GM23248 (cell line): ENCODE results near the gene IGSF22.

Experiments
- EZH2 ChIP-seq: fragments of 200-600 bp; sonication (generic); IDR thresholded peaks from 2 replicates; pipeline ENCODE4 v1.6.1; 2018; ENCODE audit warnings: antibody characterized with exemption, mild to moderate bottlenecking; ENCODE audit not compliant: insufficient read depth, poor library complexity, severe bottlenecking
- EZH2phosphoT487 ChIP-seq: fragments of 200-600 bp; sonication (generic); IDR thresholded peaks from 2 replicates; pipeline ENCODE4 v1.6.1; 2018; ENCODE audit warnings: antibody characterized with exemption, moderate library complexity, mild to moderate bottlenecking, low read depth; ENCODE audit not compliant: insufficient read depth

DNA sequence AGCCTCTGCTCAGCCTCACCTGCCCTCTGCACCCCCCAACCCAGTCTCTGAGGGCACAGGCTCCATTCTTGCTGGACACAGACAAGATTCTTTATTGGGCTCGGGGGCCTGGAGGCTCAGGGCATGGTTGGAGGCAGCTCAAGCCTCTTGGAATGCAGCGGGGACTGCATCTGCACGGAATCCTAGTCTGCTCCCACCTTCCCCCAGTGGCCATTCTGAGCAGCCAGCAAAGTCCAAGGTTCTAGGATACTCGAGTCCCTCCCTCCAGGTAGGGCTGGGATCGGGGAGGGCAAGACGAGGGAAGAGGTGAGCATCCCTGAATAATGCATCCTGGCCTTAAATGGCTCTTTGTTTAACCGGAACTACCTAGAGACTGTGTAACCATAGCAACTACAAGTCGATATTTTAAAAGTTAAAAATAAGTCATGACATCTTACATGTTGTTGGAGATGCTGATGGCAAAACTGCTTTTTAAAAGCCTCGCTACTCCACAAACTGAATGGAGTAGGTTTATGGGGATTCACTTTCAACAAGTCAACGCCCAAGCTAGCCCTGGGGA, 10.7 kb upstream of the IGSF22 start:
- TF ChIP-seq EZH2phosphoT487 (no peak), EZH2 (no peak)
